NB4 (cell line): ENCODE measurements around the gene SLC28A3.

Source experiments
- CTCF ChIP-seq: IDR thresholded peaks from one replicate; pipeline ENCODE4 v1.5.1; 2012; ENCODE audit warnings: low read depth, low read length
- MYC ChIP-seq: IDR thresholded peaks from 2 replicates; pipeline ENCODE4 v1.6.1; 2011; ENCODE audit warnings: low read depth, low read length
- POLR2A ChIP-seq: IDR thresholded peaks from 2 replicates; pipeline ENCODE4 v1.6.1; 2011; ENCODE audit warnings: mild to moderate bottlenecking; ENCODE audit not compliant: insufficient read length; ENCODE audit errors: extremely low read depth
- TF ChIP-seq, protein P1 (sequence below): IDR thresholded peaks from 2 replicates; pipeline ENCODE4 v1.6.1; 2011; ENCODE audit warnings: low read depth, low read length

DNA sequence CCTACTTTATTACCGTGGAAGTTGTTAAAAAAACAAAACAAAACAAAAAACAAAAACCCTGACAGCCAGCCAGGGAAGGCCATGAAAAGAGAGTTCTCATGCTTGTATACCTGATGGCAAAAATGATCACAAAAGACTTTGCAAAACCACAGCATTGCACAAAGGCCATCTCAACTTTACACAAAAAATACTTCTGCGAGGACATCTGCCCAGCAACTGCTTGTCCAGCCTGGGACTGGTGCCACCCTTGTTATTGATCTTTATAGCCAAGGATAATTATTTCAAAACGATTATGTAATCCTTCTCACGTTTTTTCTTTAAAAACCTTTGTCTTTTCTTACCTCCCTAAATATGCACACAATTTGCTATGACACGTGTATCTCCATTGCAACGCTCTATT lies 42.2 kb upstream of the SLC28A3 start:
- TF ChIP-seq CTCF (no peak), POLR2A (no peak), MYC (no peak)
- TF ChIP-seq, protein P1, sequence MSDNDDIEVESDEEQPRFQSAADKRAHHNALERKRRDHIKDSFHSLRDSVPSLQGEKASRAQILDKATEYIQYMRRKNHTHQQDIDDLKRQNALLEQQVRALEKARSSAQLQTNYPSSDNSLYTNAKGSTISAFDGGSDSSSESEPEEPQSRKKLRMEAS, result no peak
